ENCODE results near the gene BRPF3.
"Not testable (repeated sequence)": the region's sequence is repeated elsewhere in the genome, so short reads cannot be mapped to it uniquely, and the experiment has no call there.

BRPF3 gene

DNA sequence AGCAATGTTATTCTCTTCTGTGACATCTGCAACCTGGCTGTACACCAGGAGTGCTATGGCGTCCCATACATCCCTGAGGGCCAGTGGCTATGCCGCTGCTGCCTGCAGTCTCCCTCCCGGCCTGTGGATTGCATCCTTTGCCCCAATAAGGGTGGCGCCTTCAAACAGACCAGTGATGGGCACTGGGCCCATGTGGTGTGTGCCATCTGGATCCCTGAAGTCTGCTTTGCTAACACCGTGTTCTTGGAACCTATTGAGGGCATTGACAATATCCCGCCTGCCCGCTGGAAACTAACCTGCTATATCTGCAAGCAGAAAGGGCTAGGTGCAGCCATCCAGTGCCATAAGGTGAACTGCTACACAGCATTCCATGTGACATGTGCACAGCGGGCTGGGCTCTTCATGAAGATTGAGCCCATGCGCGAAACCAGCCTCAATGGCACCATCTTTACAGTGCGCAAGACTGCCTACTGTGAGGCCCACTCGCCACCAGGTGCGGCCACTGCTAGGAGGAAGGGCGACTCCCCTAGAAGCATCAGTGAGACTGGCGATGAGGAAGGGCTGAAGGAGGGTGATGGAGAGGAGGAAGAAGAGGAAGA, 4.6 kb downstream of the BRPF3 start:
- DNase-seq: no peak

GRCh38 chr6:36201612-36202011, 5.1 kb downstream of the BRPF3 start:
- DNase-seq: no peak

DNA sequence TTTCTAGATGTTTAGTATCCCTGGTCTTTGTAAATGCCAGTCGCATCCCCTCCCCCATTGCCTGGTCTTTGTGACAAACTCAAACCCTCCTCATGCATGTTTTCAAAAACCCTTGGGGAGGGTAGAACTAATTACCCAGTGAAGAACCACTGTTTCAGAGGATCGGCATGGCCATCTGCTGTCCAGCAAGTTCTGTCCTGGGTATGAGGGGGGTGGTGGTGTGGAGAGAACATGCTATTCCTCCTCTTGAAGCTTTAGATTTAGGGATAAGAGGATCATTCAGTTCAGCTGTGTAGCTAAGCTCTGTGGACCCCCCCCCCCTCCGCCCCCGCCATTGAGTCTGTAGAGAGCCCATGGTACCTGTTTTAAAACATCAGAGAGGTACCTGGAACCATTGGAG, 5.6 kb downstream of the BRPF3 start:
- DNase-seq: no peak

- DNase-seq: peak; percentile 43
Measured at GRCh38 chr6:36204068-36204753, 7.7 kb downstream of the BRPF3 start.

GRCh38 chr6:36207155-36207554, 10.6 kb downstream of the BRPF3 start:
- no peak for DNase-seq

DNA sequence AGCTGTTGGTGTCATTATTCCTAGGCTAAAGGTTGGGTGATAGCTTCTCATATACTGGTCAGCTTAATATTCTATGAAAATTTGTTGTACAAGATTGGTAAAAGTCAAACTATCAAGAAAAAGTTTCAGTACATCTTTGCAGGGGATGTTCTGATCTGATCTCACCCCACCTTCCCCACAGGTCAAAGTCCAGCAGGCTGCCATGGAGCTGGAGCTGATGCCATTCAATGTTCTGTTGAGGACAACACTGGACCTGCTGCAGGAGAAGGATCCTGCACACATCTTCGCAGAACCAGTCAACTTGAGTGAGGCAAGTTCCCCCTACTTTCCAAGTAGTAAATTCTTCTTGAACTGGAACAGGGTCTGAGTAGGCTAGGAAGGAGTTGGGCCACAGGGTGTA, 13.1 kb downstream of the BRPF3 start:
- DNase-seq: no peak

GRCh38 chr6:36210182-36210581, 13.6 kb downstream of the BRPF3 start:
- no peak for DNase-seq

GRCh38 chr6:36210886-36211595, 14.5 kb downstream of the BRPF3 start:
- DNase-seq: no peak

GRCh38 chr6:36216559-36216958, 20.0 kb downstream of the BRPF3 start:
- DNase-seq: no peak

DNA sequence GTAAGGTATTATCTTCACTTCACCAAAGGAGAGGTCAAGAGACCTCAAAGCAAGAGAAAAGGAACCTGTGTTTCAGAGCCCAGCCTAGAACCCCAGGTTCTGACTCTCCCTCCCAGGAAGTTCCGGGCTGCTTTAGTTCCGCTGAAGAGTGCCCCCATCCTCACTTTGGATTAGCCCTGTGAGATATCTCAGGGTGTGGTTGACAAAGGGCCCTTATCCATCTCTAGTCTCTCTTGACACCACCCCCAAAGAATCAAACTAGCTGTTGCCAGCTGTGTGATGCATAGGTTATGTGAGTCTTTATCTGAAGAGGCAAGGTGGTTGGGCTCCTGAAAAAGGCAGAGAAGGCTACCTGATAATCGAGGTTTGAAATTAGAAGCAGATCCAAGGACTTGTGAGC, 20.6 kb downstream of the BRPF3 start:
- DNase-seq: no peak

GRCh38 chr6:36217946-36218345, 21.4 kb downstream of the BRPF3 start:
- no peak for DNase-seq

- DNase-seq: not testable (repeated sequence)
Measured at GRCh38 chr6:36218516-36218915, 22.0 kb downstream of the BRPF3 start.

DNA sequence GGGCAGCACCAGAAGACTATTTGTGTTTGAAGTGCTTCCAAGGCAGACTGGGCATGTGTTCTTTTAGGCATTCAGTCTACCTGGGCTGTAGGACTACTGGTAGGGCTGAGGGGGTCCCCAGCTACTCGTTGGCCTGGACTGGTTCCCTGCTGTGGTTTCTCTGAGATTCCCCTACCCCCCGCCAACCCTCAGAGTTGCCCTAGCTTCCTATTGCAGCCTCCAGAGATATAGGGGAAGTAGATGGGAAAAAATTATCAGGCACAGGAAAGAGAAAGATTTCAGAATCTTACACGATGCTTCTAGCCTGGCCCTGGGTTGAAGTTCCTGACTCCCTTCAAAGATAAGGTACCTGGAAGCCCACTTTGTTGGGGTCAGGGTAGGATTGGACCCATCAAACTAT, 22.5 kb downstream of the BRPF3 start:
- no peak for DNase-seq

GRCh38 chr6:36220226-36220625, 23.7 kb downstream of the BRPF3 start:
- DNase-seq: no peak

- no peak for DNase-seq
Measured at GRCh38 chr6:36221674-36222073, 25.1 kb downstream of the BRPF3 start.

- DNase-seq: no peak
Measured at GRCh38 chr6:36222924-36223323, 26.4 kb downstream of the BRPF3 start.

DNA sequence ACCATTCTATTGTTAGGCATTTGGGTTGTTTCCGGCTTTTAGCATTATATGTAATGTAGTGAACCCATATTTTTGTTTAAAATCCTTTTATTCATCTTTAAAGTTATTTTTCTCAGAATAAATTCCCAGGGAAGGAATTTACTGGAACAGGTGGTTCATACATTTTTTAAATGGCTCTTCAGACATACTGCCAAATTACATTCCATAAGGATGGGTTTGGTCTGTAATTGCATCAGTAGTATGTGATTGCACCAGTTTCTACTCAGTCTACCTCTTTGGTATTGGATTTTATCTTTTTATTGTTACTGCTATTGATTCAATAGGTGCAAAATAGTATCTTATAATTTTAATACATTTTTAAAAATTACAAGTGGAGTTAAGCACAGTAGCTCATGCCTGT, 27.2 kb downstream of the BRPF3 start:
- DNase-seq: no peak

DNA sequence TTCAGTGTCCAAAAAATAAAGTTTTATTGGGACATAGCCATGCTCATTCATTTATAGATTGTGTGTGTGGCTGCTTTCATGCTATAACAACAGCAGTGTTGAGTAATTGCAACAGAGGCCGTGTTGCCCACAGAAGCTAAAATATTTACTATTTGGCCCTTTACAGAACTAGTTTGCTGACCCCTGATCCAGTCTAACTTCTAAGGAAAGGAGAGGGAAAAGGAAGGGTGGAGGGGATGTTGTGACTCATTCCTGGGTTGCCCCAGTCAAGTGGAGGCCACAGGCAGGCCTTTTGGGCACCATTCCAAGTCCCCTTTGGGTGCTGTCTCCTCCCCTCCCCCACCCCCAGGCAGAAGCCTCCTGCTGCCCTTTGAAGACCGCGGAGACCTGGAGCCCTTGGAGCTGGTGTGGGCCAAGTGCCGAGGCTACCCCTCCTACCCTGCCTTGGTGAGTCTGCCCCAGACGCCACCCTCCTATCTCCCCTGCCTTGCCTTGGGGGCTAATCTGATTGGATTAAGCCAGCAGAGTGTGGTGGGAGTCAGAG, 28.4 kb downstream of the BRPF3 start:
- no peak for DNase-seq

DNA sequence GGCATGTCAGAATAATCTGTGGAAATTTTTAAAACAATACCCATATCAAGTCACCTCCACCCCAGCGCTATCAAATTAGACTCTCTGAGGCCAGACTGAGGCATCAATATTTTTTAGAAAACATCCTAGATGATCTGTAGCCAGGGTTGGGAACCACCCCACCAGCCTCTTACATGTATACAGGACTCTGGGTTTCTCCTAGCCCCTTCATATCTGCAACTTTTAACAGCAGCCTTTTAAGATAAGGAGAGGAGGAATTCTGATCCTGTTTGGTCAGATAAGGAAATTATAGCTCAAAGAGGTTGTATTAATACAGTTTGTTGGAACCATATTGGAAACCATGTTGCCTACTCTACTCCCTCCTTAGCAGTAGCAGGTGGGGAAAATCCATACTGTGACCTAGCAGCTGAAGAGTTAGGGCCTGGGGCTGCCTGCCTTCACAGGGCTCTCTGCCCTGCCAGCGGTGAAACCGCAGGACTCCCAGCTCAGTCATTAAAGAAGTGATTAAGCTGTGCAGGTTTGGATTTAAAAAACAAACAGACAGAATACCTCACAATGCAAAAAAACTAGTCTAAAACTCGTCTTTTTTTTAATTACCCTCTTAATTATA, 30.0 kb downstream of the BRPF3 start:
- no peak for DNase-seq

- DNase-seq: no peak
Measured at GRCh38 chr6:36227379-36228228, 31.1 kb downstream of the BRPF3 start.

DNA sequence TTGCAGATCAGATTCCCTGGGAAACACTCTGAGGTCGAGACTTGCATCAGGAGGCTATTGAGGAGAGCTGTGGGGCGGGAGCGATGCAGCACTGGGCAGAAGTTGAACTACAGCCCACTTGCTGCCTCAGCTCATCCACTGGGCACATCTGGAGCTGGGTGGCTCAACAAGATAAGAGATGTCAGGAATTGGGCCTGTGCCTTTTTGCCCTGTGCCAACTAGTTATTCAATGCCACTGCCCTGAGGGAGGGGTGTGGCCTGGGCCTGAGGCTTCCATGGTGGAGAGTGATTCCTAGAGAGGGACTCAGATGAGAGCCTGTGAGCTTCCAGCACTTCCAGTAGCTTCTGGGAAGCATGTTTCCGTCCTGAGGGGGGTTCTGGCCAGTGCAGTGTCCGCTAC, 32.7 kb downstream of the BRPF3 start:
- DNase-seq: no peak

DNA sequence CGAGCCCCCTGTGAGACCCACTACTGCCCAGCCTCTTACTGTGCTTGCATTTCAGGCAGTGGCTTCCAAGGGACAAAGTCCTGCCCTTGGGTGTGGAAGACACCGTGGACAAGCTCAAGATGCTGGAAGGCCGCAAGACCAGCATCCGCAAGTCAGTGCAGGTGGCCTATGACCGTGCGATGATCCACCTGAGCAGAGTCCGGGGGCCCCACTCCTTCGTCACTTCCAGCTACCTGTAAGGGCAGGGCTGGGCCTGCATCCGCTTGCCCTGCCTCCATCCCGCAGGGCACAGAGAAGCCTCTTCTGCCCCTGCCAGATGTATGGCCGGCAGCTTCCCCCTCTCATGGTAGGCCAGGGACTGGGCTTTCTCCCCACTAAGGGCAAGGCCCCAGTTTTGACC, 33.8 kb downstream of the BRPF3 start:
- DNase-seq: no peak

- DNase-seq: no peak
Measured at GRCh38 chr6:36232172-36232571, 35.6 kb downstream of the BRPF3 start.

Data from activated T-cell treated with anti-CD3 and anti-CD28 coated beads, Interleukin-2, amount 50 U/mL, for 1 hour (primary cell).